Ovary (tissue), 3 donors: Measurements from ENCODE around the gene SS18.

Experiments used
- POLR2A ChIP-seq: fragments of 450-650 bp; IDR thresholded peaks from one replicate; pipeline ENCODE4 v1.6.1; 2017; ENCODE audit warnings: antibody characterized with exemption, mild to moderate bottlenecking, moderate library complexity
- TF ChIP-seq, protein P1 (sequence below), 3 donors: fragments of 450-650 bp in 2 of 3; fragments of 200-600 bp in 1 of 3; IDR thresholded peaks; one replicate each; pipeline versions ENCODE4 v1.5.1 to v1.8.0; 2016 to 2022; ENCODE audit warnings: antibody characterized with exemption in 3 of 3, mild to moderate bottlenecking in 1 of 3
- donor health status: DM: no; HTN: no; CAD: no.

DNA sequence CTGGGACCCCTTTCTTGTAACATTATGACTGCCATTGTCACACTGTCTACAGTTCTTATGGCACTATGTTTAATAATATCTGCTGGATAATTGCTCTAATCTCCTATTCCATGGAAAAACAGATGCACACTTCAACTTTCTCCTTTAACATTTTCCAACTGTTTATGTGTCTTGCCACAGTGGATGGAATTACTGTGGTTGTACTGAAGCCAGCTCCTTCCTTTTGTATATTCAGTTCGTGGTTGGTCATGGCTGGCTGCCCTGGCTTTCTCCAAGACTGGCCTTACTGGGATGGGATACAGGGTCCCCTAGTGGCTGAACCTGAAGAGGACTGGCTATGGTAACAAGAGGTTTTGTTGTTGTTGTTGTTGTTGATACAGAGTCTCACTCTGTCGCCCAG is 113.9 kb downstream of the SS18 start:
- TF ChIP-seq, protein P1, sequence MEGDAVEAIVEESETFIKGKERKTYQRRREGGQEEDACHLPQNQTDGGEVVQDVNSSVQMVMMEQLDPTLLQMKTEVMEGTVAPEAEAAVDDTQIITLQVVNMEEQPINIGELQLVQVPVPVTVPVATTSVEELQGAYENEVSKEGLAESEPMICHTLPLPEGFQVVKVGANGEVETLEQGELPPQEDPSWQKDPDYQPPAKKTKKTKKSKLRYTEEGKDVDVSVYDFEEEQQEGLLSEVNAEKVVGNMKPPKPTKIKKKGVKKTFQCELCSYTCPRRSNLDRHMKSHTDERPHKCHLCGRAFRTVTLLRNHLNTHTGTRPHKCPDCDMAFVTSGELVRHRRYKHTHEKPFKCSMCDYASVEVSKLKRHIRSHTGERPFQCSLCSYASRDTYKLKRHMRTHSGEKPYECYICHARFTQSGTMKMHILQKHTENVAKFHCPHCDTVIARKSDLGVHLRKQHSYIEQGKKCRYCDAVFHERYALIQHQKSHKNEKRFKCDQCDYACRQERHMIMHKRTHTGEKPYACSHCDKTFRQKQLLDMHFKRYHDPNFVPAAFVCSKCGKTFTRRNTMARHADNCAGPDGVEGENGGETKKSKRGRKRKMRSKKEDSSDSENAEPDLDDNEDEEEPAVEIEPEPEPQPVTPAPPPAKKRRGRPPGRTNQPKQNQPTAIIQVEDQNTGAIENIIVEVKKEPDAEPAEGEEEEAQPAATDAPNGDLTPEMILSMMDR (IDR thresholded peaks at IDR 0.05) = no peak
- no peak for TF ChIP-seq POLR2A
